Neuron (in vitro differentiated cells): ENCODE data around the gene CDH4.

Experiments used
- H2AFZ ChIP-seq: one replicate; pipeline ENCODE4 v1.6.1; 2013; ENCODE audit warnings: low read depth, mild to moderate bottlenecking, inconsistent platforms, low read length, moderate library complexity
- H3K27me3 ChIP-seq: one replicate; pipeline ENCODE4 v1.6.1; 2013; ENCODE audit warnings: low read length; ENCODE audit not compliant: insufficient read depth
- H3K36me3 ChIP-seq: one replicate; pipeline ENCODE4 v1.6.1; 2013; ENCODE audit warnings: low read length; ENCODE audit not compliant: insufficient read depth
- H3K4me1 ChIP-seq: one replicate; pipeline ENCODE4 v1.6.1; 2013; ENCODE audit warnings: low read length; ENCODE audit not compliant: insufficient read depth
- H3K4me3 ChIP-seq: 2 replicates; pipeline ENCODE4 v1.5.1; 2013; ENCODE audit warnings: mild to moderate bottlenecking, low read length, moderate library complexity
- H3K9me3 ChIP-seq: one replicate; pipeline ENCODE4 v1.6.1; 2013; ENCODE audit warnings: low read length

Gene CDH4

GRCh38 chr20:61373055-61373399 is 121.0 kb downstream of the CDH4 start:
- no peaks in the 10 kb centered on the region for H3K36me3 ChIP-seq
- peaks cover 9% of the 10 kb centered on the region for H3K9me3 ChIP-seq
- peaks cover 30% of the 10 kb centered on the region for H3K4me1 ChIP-seq
- no peak overlapping the region for H2AFZ ChIP-seq
- H3K4me3 ChIP-seq: no peak overlapping the region
- no peaks in the 10 kb centered on the region for H3K27me3 ChIP-seq

- peaks cover 38% of the 10 kb centered on the region for H3K4me1 ChIP-seq
- H2AFZ ChIP-seq: no peak overlapping the region
- no peaks in the 10 kb centered on the region for H3K27me3 ChIP-seq
- H3K4me3 ChIP-seq: no peak overlapping the region
- H3K9me3 ChIP-seq: peaks cover 9% of the 10 kb centered on the region
- H3K36me3 ChIP-seq: no peaks in the 10 kb centered on the region
These were observed 122.0 kb downstream of the CDH4 start for GRCh38 chr20:61373956-61374545.

DNA sequence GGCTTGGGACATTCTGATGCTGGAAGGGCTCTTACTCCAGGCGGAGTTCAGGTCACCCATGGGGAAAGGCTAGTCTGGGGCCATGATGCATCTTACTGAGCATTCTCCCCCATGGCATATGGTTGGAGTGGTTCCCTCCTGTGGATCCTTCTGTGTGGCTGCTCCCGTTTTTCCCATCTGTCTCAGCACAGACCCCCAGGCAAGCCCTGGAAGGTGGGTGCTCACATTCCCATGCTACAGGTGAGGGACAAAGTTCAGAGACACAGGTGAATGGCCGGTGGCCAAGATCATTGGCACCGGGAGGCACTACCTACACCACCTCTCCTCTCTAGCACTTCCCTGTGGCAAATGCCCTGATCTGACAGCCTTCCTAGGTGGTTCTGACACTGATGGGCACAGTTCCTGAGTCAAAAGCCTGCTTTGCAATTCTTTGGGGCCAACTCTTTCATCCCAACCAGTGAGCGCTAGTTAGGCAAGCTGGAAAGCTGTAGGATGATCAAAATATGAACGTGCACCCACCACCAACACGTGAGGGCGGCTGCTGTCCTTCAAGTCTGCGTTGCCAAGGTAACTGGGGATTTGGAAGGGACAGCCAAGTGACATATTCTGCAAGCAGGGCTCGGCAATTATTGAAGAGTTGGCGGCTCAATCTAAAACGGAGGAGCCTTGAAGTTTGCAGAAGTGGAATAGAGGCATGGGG is 124.6 kb downstream of the CDH4 start:
- Histone ChIP-seq H2AFZ (no peak overlapping the region), H3K27me3 (no peaks in the 10 kb centered on the region), H3K4me1 (peaks cover 40% of the 10 kb centered on the region), H3K4me3 (no peak overlapping the region), H3K36me3 (no peaks in the 10 kb centered on the region), H3K9me3 (peaks cover 9% of the 10 kb centered on the region)

- no peak overlapping the region for H2AFZ ChIP-seq
- H3K9me3 ChIP-seq: peaks cover 12% of the 10 kb centered on the region
These were observed 126.8 kb downstream of the CDH4 start for GRCh38 chr20:61378694-61379355.

DNA sequence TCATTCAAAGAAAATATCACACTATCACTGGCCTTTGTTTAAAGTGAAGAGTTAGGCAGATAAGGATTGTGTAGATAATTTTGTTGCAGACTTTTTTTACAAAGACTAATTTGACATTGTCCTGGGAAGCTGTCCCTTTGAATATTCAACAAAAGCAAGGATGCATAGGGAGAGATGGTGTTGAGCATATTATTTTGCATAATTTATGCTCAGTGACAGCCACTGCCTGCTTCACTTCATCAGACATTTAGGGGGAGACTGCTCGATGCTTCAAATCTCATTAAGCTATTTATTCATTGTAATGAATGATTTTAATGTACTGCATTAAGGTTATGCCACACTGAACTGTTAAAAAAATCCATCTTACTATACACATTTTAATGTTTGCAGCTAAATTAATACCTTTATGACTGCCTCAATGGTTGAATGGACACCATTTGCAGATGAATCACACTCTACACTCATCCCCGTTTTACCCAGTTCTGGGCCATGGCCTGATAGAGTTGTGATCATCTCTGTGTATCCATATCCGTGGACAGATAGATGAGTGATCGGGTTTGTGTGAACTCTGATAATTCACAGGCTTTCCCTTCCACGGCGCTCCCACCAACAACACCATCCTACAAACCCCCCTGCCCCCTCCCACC is 128.0 kb downstream of the CDH4 start:
- no peak overlapping the region for H2AFZ ChIP-seq
- H3K9me3 ChIP-seq: peaks cover 18% of the 10 kb centered on the region
- H3K4me3 ChIP-seq: no peak overlapping the region
- no peaks in the 10 kb centered on the region for H3K36me3 ChIP-seq
- H3K27me3 ChIP-seq: no peaks in the 10 kb centered on the region
- peaks cover 31% of the 10 kb centered on the region for H3K4me1 ChIP-seq

More at GRCh38 chr20:61378694-61379355, 126.8 kb downstream of the CDH4 start:
- Histone ChIP-seq H3K4me1 (peaks cover 31% of the 10 kb centered on the region), H3K27me3 (no peaks in the 10 kb centered on the region), H3K36me3 (no peaks in the 10 kb centered on the region), H3K4me3 (no peak overlapping the region)

GRCh38 chr20:61380545-61380915 is 128.5 kb downstream of the CDH4 start:
- Histone ChIP-seq H3K4me3 (no peak overlapping the region), H2AFZ (no peak overlapping the region), H3K4me1 (peaks cover 31% of the 10 kb centered on the region), H3K36me3 (no peaks in the 10 kb centered on the region), H3K9me3 (peaks cover 17% of the 10 kb centered on the region), H3K27me3 (no peaks in the 10 kb centered on the region)

DNA sequence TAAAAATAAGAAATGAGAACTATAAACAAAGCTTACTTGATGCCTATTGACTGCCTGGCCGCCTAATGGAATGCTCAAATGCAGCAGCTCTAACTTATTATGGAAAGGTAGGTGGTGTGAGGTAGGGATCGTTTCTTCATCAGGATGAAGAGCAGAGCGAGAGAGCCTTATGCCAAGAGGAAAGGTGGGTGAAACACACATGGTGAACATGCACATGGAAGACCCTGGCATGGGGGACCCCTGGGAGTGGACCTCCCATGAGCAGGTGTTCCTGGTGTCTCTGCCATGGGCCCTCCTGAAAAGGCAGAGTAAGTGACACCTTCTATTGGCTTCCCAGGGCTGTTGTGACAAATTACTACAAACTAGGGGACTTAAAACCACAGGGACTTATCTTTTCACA is 130.1 kb downstream of the CDH4 start:
- Histone ChIP-seq H3K9me3 (peaks cover 17% of the 10 kb centered on the region), H3K27me3 (no peaks in the 10 kb centered on the region), H3K4me3 (no peak overlapping the region), H2AFZ (no peak overlapping the region), H3K36me3 (no peaks in the 10 kb centered on the region), H3K4me1 (peaks cover 31% of the 10 kb centered on the region)

DNA sequence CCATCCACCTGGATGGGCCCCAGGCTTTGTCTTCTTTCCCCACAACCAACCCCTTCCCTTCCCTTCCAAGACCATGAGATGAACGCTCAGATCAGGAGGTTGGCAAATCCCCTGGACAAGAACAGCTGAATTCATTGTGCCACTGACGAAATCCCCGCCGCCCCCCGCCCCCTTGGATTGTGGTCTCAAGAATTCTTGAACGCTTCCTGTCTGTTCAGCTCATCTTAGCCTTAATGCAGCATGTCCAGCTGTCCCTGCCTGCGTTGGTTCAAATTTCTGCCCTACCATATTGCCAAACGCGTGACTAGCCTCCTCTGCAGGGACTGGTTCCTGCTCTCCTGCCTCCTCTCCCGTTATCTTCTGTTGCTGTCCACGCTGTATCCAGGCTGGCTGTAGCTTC is 133.2 kb downstream of the CDH4 start:
- Histone ChIP-seq H3K4me1 (peaks cover 11% of the 10 kb centered on the region), H3K27me3 (no peaks in the 10 kb centered on the region), H3K4me3 (no peak overlapping the region), H3K36me3 (no peaks in the 10 kb centered on the region), H3K9me3 (peaks cover 20% of the 10 kb centered on the region), H2AFZ (no peak overlapping the region)

DNA sequence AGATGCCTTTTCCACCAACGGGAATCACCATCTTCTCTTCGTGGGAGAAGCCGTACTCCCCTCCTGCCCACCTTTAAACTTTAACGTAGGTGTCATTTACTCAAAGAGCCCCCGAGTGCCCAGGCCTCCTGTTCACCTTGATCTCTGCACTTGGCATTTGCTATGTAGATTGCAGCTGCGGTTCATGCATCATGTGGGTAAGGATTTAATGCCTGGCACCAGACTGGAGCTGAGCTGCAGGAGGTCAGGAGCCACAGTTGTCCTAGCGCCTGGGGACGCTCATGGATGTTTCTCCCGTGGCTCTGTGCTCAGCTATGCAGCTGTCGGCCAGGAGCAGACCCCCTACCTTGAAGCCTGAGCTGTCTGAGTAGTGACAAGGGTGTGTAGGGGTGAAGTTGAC is 133.7 kb downstream of the CDH4 start:
- Histone ChIP-seq H3K4me3 (no peak overlapping the region), H3K9me3 (peaks cover 20% of the 10 kb centered on the region), H3K4me1 (peaks cover 6% of the 10 kb centered on the region), H3K27me3 (no peaks in the 10 kb centered on the region), H3K36me3 (no peaks in the 10 kb centered on the region), H2AFZ (no peak overlapping the region)

- Histone ChIP-seq H3K36me3 (no peaks in the 10 kb centered on the region), H3K4me3 (no peak overlapping the region)
These were observed 135.3 kb downstream of the CDH4 start for GRCh38 chr20:61387204-61387953.

GRCh38 chr20:61387954-61388348 is 135.9 kb downstream of the CDH4 start:
- H3K36me3 ChIP-seq: no peaks in the 10 kb centered on the region

More at GRCh38 chr20:61387204-61387953, 135.3 kb downstream of the CDH4 start:
- peaks cover 17% of the 10 kb centered on the region for H3K9me3 ChIP-seq
- no peaks in the 10 kb centered on the region for H3K27me3 ChIP-seq
- no peak overlapping the region for H2AFZ ChIP-seq
- no peaks in the 10 kb centered on the region for H3K4me1 ChIP-seq

GRCh38 chr20:61389077-61389476 is 137.0 kb downstream of the CDH4 start:
- H3K27me3 ChIP-seq: no peaks in the 10 kb centered on the region
- H3K36me3 ChIP-seq: no peaks in the 10 kb centered on the region
- H2AFZ ChIP-seq: no peak overlapping the region
- H3K4me1 ChIP-seq: no peaks in the 10 kb centered on the region
- H3K4me3 ChIP-seq: no peak overlapping the region
- H3K9me3 ChIP-seq: peaks cover 16% of the 10 kb centered on the region

More at GRCh38 chr20:61387954-61388348, 135.9 kb downstream of the CDH4 start:
- no peak overlapping the region for H3K4me3 ChIP-seq
- peaks cover 17% of the 10 kb centered on the region for H3K9me3 ChIP-seq
- H3K27me3 ChIP-seq: no peaks in the 10 kb centered on the region
- no peak overlapping the region for H2AFZ ChIP-seq
- H3K4me1 ChIP-seq: no peaks in the 10 kb centered on the region
